Calu3 (cell line): Measurements from ENCODE around the gene RNF213. TPM values are rescaled to one million over a fixed set of nuclear protein-coding genes. Genes with fewer than 3 reads are reported as not detected.

ENCODE experiments used
- BruUV-seq: library from RNA; stranded (reverse); fragments of 400-500 nt; replicated peaks from 2 replicates; lab custom pipeline; 2021; lab: Mats Ljungman, UMichigan
- CTCF ChIA-PET: fragments of 300-600 bp; sonication (Branson Sonifier 250); formaldehyde crosslinking; loops from one replicate; lab custom pipeline; 2022; ENCODE audit warnings: antibody characterized with exemption; lab: Charles Lee
- DNase-seq: peaks from one replicate; pipeline ENCODE4 v3.0.0; 2022
- H3K27ac Mint-ChIP-seq: one replicate; pipeline ENCODE4 v1.8.0; 2022; ENCODE audit warnings: mixed read lengths; ENCODE audit not compliant: unreplicated experiment
- H3K27me3 Mint-ChIP-seq: one replicate; pipeline ENCODE4 v1.8.0; 2022; ENCODE audit warnings: mixed read lengths; ENCODE audit not compliant: unreplicated experiment
- H3K36me3 Mint-ChIP-seq: one replicate; pipeline ENCODE4 v1.8.0; 2022; ENCODE audit warnings: mild to moderate bottlenecking, moderate library complexity, mixed read lengths; ENCODE audit not compliant: insufficient read depth, unreplicated experiment
- H3K4me1 Mint-ChIP-seq: one replicate; pipeline ENCODE4 v1.8.0; 2022; ENCODE audit warnings: mild to moderate bottlenecking, low read depth, mixed read lengths; ENCODE audit not compliant: unreplicated experiment
- H3K4me3 Mint-ChIP-seq: one replicate; pipeline ENCODE4 v1.8.0; 2022; ENCODE audit warnings: mild to moderate bottlenecking, low read depth, moderate library complexity, mixed read lengths; ENCODE audit not compliant: unreplicated experiment
- H3K9me3 Mint-ChIP-seq: one replicate; pipeline ENCODE4 v1.8.0; 2022; ENCODE audit warnings: low read depth, mixed read lengths; ENCODE audit not compliant: unreplicated experiment
- intact Hi-C: fragments of 100-400 bp; cut with micrococcal nuclease; formaldehyde crosslinking; loops from one replicate; pipeline ENCODE4 v1.10.0; 2022; ENCODE audit not compliant: unreplicated experiment
- total RNA-seq: library from RNA; stranded (reverse); gene quantifications from 2 replicates; pipeline ENCODE4 v1.2.3, GENCODE V29; 2022
- TF ChIP-seq, protein P1 (sequence below): fragments of 200-600 bp; IDR thresholded peaks from one replicate; pipeline ENCODE4 v1.8.0; 2022; ENCODE audit warnings: antibody characterized with exemption; ENCODE audit not compliant: unreplicated experiment

The RNF213 gene
- total RNA-seq, 1 experiment from 2014 or later: 221 TPM

DNA sequence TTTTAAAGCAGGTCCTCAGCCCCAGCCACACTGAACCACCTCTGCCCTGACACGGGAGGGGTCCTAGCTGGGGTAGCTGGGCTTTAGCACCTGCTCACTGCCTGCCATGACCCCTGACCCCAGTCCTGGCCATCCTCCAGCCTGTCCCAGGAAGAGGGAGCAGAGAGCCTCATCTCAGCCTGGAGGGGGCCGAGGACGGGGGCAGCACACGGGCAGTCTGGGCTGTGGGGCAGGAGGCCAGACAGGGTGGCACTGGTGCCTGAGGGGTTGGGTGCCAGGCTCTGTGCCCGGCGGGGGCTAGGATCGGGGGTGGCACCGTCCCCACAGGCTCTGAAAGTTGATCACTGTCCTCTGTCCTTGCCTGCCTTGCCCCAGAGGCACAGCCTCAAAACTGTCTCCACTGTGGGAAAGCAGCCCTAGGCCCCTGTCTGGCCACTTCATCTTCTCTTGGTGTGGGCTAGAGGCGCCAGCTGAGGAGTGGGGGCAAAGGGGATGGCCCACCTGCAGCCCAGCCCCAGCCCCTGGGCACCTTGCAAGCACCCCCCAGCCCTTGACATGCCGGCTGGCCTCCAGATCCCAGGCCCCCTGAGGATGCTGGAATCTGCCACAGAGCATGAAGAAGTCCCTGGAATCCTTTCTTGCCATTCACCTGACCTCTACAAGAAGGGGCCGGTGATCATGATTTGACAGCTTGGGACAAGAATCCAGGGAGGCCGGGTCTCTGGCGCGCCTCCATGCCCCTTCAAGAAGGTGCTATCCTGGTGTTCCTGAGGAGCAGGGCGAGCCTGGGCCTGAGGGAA lies 170.0 kb downstream of the RNF213 start:
- DNase-seq: no peak
- no peaks in the 10 kb centered on the region for H3K4me1 Mint-ChIP-seq
- BruUV-seq: no TSS peak
- H3K9me3 Mint-ChIP-seq: no peaks in the 10 kb centered on the region
- CTCF ChIA-PET: no interaction called here
- TF ChIP-seq, protein P1, sequence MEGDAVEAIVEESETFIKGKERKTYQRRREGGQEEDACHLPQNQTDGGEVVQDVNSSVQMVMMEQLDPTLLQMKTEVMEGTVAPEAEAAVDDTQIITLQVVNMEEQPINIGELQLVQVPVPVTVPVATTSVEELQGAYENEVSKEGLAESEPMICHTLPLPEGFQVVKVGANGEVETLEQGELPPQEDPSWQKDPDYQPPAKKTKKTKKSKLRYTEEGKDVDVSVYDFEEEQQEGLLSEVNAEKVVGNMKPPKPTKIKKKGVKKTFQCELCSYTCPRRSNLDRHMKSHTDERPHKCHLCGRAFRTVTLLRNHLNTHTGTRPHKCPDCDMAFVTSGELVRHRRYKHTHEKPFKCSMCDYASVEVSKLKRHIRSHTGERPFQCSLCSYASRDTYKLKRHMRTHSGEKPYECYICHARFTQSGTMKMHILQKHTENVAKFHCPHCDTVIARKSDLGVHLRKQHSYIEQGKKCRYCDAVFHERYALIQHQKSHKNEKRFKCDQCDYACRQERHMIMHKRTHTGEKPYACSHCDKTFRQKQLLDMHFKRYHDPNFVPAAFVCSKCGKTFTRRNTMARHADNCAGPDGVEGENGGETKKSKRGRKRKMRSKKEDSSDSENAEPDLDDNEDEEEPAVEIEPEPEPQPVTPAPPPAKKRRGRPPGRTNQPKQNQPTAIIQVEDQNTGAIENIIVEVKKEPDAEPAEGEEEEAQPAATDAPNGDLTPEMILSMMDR: no peak
- no peak overlapping the region for H3K4me3 Mint-ChIP-seq
- intact Hi-C loops: no loop called here
- no peaks in the 10 kb centered on the region for H3K27me3 Mint-ChIP-seq
- no peak overlapping the region for H3K27ac Mint-ChIP-seq
- H3K36me3 Mint-ChIP-seq: peaks cover 11% of the 10 kb centered on the region

DNA sequence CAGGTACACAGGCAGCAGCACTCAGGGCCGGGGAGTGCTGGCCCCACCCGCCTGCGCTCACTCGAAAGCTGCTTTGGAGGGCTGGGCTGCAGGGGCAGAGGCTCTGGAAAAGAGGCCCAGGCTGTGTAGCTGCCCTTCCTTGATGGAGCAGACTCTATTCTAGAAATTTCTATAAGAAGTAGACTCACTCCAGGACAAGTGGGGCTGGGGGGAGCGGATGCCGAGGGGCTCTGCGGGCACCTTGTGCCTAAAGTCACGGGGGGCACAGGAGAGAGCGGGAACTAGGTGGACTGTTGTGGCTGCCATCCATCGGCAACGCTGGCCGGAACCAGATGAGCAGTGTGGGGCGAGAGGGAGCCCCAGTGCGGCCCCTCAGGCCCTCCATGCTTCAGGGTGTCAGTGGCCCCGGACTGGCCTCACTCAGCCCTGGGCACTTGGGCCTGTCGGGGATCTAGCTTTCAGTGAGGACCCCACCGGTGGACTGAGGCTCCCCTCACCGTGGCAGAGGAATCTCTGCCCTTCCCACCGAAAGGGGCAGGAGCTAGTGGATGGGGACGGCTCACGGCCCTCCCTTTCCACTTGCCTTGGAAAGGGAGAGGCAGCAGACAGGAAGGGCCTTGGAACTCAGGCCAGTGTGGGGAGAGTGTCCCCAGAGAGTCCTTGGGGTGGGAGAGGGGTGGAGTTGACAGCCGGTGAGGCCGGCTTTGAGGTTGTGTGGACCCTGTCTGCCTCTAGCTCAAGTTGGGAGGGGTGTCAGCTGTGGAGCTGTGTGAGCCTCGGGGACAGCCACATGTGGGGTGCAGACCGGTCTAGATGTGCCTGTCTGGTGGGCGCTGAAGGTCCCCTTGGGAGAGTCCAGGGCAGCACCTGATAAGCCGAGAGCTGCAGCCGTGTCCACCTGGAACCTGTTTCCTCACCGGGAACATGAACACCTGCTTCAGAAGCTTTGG lies 170.9 kb downstream of the RNF213 start:
- CTCF ChIA-PET: no interaction called here
- intact Hi-C loops: no loop called here
- Mint-ChIP-seq H3K9me3 (no peaks in the 10 kb centered on the region), H3K27me3 (no peaks in the 10 kb centered on the region), H3K27ac (no peak overlapping the region), H3K4me3 (no peak overlapping the region), H3K4me1 (no peaks in the 10 kb centered on the region), H3K36me3 (peaks cover 11% of the 10 kb centered on the region)
- no peak for DNase-seq
- TF ChIP-seq, protein P1: no peak
- BruUV-seq: no TSS peak

DNA sequence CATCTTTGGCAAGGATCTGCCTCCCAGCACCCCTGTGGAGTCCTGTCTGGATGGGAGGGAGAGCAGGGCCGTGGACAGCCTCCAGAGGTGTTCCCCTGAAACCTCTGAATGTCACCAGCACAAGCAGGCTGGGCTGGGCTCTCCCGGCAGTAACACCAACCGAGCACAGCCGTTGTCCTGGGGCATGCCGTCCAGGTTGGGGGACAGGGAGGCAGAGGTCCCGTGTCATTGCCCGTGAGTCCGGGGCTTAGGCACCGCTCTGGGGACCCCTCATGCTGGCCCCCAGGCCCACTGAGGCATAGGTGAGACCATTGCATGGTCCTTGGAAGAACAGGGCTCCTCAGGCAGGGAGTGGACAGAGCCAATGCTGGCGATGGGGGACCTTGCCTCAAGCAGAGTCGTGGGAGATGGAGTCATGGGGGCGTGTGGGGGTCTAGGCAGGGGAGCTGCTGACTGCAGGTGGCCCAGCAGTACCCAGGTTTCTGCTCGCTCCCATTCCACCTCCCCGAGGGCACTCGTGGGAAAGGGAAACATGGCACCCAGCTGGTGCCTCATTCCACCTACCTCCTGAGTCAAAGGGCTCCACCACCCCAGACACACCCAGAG lies 171.8 kb downstream of the RNF213 start:
- TF ChIP-seq, protein P1: no peak
- BruUV-seq: no TSS peak
- H3K4me1 Mint-ChIP-seq: no peaks in the 10 kb centered on the region
- no peak overlapping the region for H3K27ac Mint-ChIP-seq
- intact Hi-C loops: no loop called here
- no peaks in the 10 kb centered on the region for H3K9me3 Mint-ChIP-seq
- no peak for DNase-seq
- H3K36me3 Mint-ChIP-seq: peaks cover 5% of the 10 kb centered on the region
- H3K4me3 Mint-ChIP-seq: no peak overlapping the region
- no peaks in the 10 kb centered on the region for H3K27me3 Mint-ChIP-seq
- CTCF ChIA-PET: no interaction called here

DNA sequence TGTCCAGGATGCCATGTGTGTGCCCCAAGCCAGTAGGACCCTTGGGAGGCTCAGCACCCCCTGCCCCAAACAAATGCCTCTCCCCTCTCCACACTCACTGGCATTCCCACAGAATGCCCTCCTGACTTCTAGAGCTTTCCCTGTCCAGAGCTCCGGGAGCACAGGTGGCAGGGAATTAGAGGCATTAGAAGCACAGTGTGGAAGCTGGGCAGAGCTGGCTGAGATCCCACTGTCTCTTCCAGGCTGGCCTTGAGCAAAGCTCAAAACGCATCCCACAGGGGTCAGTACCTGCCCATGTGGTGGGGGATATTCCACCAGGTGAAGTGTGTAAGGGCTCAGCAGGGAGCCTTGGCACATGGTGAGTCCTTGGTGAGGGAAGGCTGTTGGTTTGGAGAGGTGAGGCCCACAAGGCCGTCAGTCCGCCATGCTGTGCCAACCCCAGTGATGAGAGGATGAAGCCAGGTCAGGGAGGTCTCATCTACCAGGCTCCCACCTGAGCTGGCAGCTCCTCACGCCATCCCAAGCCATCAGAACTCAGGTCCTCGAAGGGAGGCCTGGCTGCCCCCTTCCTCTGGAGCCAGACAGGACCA lies 172.4 kb downstream of the RNF213 start:
- TF ChIP-seq, protein P1: no peak
- no peaks in the 10 kb centered on the region for H3K4me1 Mint-ChIP-seq
- peaks cover 9% of the 10 kb centered on the region for H3K36me3 Mint-ChIP-seq
- H3K9me3 Mint-ChIP-seq: no peaks in the 10 kb centered on the region
- no peaks in the 10 kb centered on the region for H3K27me3 Mint-ChIP-seq
- CTCF ChIA-PET: no interaction called here
- DNase-seq: no peak
- intact Hi-C loops: no loop called here
- no peak overlapping the region for H3K27ac Mint-ChIP-seq
- no peak overlapping the region for H3K4me3 Mint-ChIP-seq
- no TSS peak for BruUV-seq
